ENCODE results near the gene SURF2.
"Not testable (repeated sequence)": the region's sequence is repeated elsewhere in the genome, so short reads cannot be mapped to it uniquely, and the experiment has no call there.

SURF2 gene

GRCh38 chr9:133356391-133357091, at the start of gene SURF2, which contains the start of gene SURF1:
SURF2 (plus strand) TSS chr9:133356550; CDS start chr9:133356593, 43 bp downstream.
SURF1 (minus strand) TSS chr9:133356487; CDS start chr9:133356453, 34 bp downstream.
- Histone ChIP-seq H3K27ac (ENCODE audit: low read depth in 2 of 2, low read length in 2 of 2) (peak within 1 kb of the TSS; percentile 7 to 63), H3K4me3 (ENCODE audit: low read length in 2 of 2) (peak within 1 kb of the TSS; percentile 79 to 88), H3K9ac (ENCODE audit: low read depth in 1 of 2, low read length in 2 of 2) (peak within 1 kb of the TSS; percentile 67 to 83), H3K36me3 (ENCODE audit: control insufficient read depth in 2 of 2, insufficient read depth in 2 of 2, low read length in 2 of 2) (peaks cover 37 to 45% of the 10 kb centered on the region in 2 donors), H3K4me1 (ENCODE audit: control insufficient read depth in 2 of 2, insufficient read depth in 2 of 2, low read length in 2 of 2) (peaks cover 20 to 25% of the 10 kb centered on the region in 2 donors), H3K9me3 (ENCODE audit: control insufficient read depth in 2 of 2, low read length in 2 of 2) (no peaks in the 10 kb centered on the region), H3K27me3 (ENCODE audit: control insufficient read depth in 2 of 2, insufficient read depth in 2 of 2, low read length in 2 of 2) (no peaks in the 10 kb centered on the region)

GRCh38 chr9:133307301-133307700, 49.0 kb upstream of the SURF2 start:
- H3K9ac ChIP-seq (ENCODE audit: low read depth in 1 of 2, low read length in 2 of 2) = no peak overlapping the region
- no peaks in the 10 kb centered on the region for H3K9me3 ChIP-seq (ENCODE audit: control insufficient read depth in 2 of 2, low read length in 2 of 2)
- H3K4me3 ChIP-seq (ENCODE audit: low read length in 2 of 2) = no peak overlapping the region
- H3K36me3 ChIP-seq (ENCODE audit: control insufficient read depth in 2 of 2, insufficient read depth in 2 of 2, low read length in 2 of 2) = no peaks in the 10 kb centered on the region
- no peaks in the 10 kb centered on the region for H3K27me3 ChIP-seq (ENCODE audit: control insufficient read depth in 2 of 2, insufficient read depth in 2 of 2, low read length in 2 of 2)
- no peak overlapping the region for H3K27ac ChIP-seq (ENCODE audit: low read depth in 2 of 2, low read length in 2 of 2)
- no peaks in the 10 kb centered on the region for H3K4me1 ChIP-seq (ENCODE audit: control insufficient read depth in 2 of 2, insufficient read depth in 2 of 2, low read length in 2 of 2)

GRCh38 chr9:133309608-133310007, 46.7 kb upstream of the SURF2 start:
- Histone ChIP-seq H3K9me3 (ENCODE audit: control insufficient read depth in 2 of 2, low read length in 2 of 2) (no peaks in the 10 kb centered on the region), H3K4me1 (ENCODE audit: control insufficient read depth in 2 of 2, insufficient read depth in 2 of 2, low read length in 2 of 2) (no peaks in the 10 kb centered on the region), H3K4me3 (ENCODE audit: low read length in 2 of 2) (no peak overlapping the region), H3K9ac (ENCODE audit: low read depth in 1 of 2, low read length in 2 of 2) (no peak overlapping the region), H3K36me3 (ENCODE audit: control insufficient read depth in 2 of 2, insufficient read depth in 2 of 2, low read length in 2 of 2) (no peaks in the 10 kb centered on the region), H3K27me3 (ENCODE audit: control insufficient read depth in 2 of 2, insufficient read depth in 2 of 2, low read length in 2 of 2) (no peaks in the 10 kb centered on the region), H3K27ac (ENCODE audit: low read depth in 2 of 2, low read length in 2 of 2) (no peak overlapping the region)

GRCh38 chr9:133315997-133316396, 40.4 kb upstream of the SURF2 start:
- Histone ChIP-seq H3K4me3 (ENCODE audit: low read length in 2 of 2) (no peak overlapping the region), H3K9me3 (ENCODE audit: control insufficient read depth in 2 of 2, low read length in 2 of 2) (no peaks in the 10 kb centered on the region), H3K4me1 (ENCODE audit: control insufficient read depth in 2 of 2, insufficient read depth in 2 of 2, low read length in 2 of 2) (no peaks in the 10 kb centered on the region), H3K36me3 (ENCODE audit: control insufficient read depth in 2 of 2, insufficient read depth in 2 of 2, low read length in 2 of 2) (no peaks in the 10 kb centered on the region), H3K27ac (ENCODE audit: low read depth in 2 of 2, low read length in 2 of 2) (no peak overlapping the region), H3K27me3 (ENCODE audit: control insufficient read depth in 2 of 2, insufficient read depth in 2 of 2, low read length in 2 of 2) (no peaks in the 10 kb centered on the region), H3K9ac (ENCODE audit: low read depth in 1 of 2, low read length in 2 of 2) (no peak overlapping the region)

- not testable (repeated sequence) for H3K36me3 ChIP-seq (ENCODE audit: control insufficient read depth in 2 of 2, insufficient read depth in 2 of 2, low read length in 2 of 2)
These were observed 38.8 kb upstream of the SURF2 start for GRCh38 chr9:133317551-133317950.

DNA sequence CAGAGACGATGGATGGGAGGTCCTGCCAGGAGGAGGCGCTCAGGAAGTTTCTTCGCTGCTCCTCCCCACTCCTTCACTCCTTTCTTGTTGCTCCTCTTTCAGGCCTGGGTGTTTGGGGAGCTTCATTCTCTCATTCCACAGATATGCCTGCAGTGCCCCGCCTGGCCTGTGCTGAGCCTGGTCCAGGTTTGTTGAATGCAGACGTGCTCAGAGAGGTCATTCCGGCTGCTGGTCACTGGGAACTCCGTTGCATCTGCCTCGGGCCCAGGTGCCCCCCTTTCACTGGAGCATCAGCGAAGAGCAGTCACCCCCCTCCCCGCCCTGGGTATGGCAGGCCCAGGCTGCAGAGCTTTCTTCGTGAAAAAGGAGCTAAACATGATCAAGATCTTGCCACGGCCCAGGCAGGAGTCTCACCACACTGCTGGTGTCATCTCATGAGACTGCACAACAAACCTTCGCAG, 35.9 kb upstream of the SURF2 start:
- Histone ChIP-seq H3K4me1 (ENCODE audit: control insufficient read depth in 2 of 2, insufficient read depth in 2 of 2, low read length in 2 of 2) (no peaks in the 10 kb centered on the region), H3K4me3 (ENCODE audit: low read length in 2 of 2) (no peak overlapping the region), H3K9ac (ENCODE audit: low read depth in 1 of 2, low read length in 2 of 2) (no peak overlapping the region), H3K9me3 (ENCODE audit: control insufficient read depth in 2 of 2, low read length in 2 of 2) (no peaks in the 10 kb centered on the region), H3K27ac (ENCODE audit: low read depth in 2 of 2, low read length in 2 of 2) (no peak overlapping the region), H3K27me3 (ENCODE audit: control insufficient read depth in 2 of 2, insufficient read depth in 2 of 2, low read length in 2 of 2) (no peaks in the 10 kb centered on the region), H3K36me3 (ENCODE audit: control insufficient read depth in 2 of 2, insufficient read depth in 2 of 2, low read length in 2 of 2) (no peaks in the 10 kb centered on the region)

More at GRCh38 chr9:133317551-133317950, 38.8 kb upstream of the SURF2 start:
- not testable (repeated sequence) for H3K27ac ChIP-seq (ENCODE audit: low read depth in 2 of 2, low read length in 2 of 2); H3K27me3 ChIP-seq (ENCODE audit: control insufficient read depth in 2 of 2, insufficient read depth in 2 of 2, low read length in 2 of 2); H3K9me3 ChIP-seq (ENCODE audit: control insufficient read depth in 2 of 2, low read length in 2 of 2); H3K9ac ChIP-seq (ENCODE audit: low read depth in 1 of 2, low read length in 2 of 2); H3K4me3 ChIP-seq (ENCODE audit: low read length in 2 of 2); H3K4me1 ChIP-seq (ENCODE audit: control insufficient read depth in 2 of 2, insufficient read depth in 2 of 2, low read length in 2 of 2)

DNA sequence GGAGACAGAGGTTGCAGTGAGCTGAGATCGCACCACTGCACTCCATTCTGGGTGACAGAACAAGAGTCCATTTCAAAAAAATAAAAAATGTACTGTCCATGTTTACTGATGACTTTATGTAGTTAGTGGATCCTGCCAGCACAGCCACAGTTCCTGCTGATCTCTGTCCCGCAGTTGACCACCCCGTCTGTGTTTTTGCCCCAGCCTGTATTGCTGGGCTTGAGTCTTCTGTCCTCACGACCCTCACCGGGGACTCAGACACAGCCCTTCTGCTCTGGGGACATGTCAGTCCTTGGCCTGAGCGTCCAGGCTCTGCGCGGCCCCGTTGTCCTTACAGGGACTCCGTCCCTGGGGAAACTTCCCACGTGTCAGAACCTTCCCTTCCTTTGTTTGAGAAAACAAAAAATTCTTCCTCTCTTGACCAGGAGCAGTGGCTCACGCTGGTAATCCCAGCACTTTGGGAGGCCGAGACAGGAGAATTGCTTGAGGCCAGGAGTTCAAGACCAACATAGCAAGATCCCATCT, 34.9 kb upstream of the SURF2 start:
- H3K4me3 ChIP-seq (ENCODE audit: low read length in 2 of 2) = no peak overlapping the region
- H3K9ac ChIP-seq (ENCODE audit: low read depth in 1 of 2, low read length in 2 of 2) = no peak overlapping the region
- H3K27ac ChIP-seq (ENCODE audit: low read depth in 2 of 2, low read length in 2 of 2) = no peak overlapping the region
- no peaks in the 10 kb centered on the region for H3K36me3 ChIP-seq (ENCODE audit: control insufficient read depth in 2 of 2, insufficient read depth in 2 of 2, low read length in 2 of 2)
- no peaks in the 10 kb centered on the region for H3K4me1 ChIP-seq (ENCODE audit: control insufficient read depth in 2 of 2, insufficient read depth in 2 of 2, low read length in 2 of 2)
- no peaks in the 10 kb centered on the region for H3K9me3 ChIP-seq (ENCODE audit: control insufficient read depth in 2 of 2, low read length in 2 of 2)
- no peaks in the 10 kb centered on the region for H3K27me3 ChIP-seq (ENCODE audit: control insufficient read depth in 2 of 2, insufficient read depth in 2 of 2, low read length in 2 of 2)

DNA sequence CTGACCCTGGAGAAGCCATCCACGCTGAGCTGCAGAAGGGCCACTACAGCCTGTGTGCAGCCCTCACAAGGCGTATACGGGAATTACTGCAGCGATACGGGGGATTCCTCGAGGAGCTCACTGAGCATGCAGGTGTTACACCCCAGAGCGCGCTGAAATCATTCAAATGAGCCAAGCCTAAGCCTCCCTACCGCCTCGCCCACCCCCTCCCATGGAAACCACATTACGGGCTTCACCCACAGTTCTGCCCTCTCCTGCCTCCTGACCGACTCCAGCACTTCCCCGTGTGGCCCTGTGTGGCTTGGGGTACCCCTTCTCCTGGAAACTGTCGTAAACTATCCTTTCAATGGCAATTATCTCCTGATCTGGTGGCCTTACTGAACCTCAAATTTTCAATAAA, 33.6 kb upstream of the SURF2 start:
- no peaks in the 10 kb centered on the region for H3K4me1 ChIP-seq (ENCODE audit: control insufficient read depth in 2 of 2, insufficient read depth in 2 of 2, low read length in 2 of 2)
- H3K4me3 ChIP-seq (ENCODE audit: low read length in 2 of 2) = no peak overlapping the region
- H3K27ac ChIP-seq (ENCODE audit: low read depth in 2 of 2, low read length in 2 of 2) = no peak overlapping the region
- H3K9ac ChIP-seq (ENCODE audit: low read depth in 1 of 2, low read length in 2 of 2) = no peak overlapping the region
- H3K9me3 ChIP-seq (ENCODE audit: control insufficient read depth in 2 of 2, low read length in 2 of 2) = no peaks in the 10 kb centered on the region
- no peaks in the 10 kb centered on the region for H3K27me3 ChIP-seq (ENCODE audit: control insufficient read depth in 2 of 2, insufficient read depth in 2 of 2, low read length in 2 of 2)
- no peaks in the 10 kb centered on the region for H3K36me3 ChIP-seq (ENCODE audit: control insufficient read depth in 2 of 2, insufficient read depth in 2 of 2, low read length in 2 of 2)

DNA sequence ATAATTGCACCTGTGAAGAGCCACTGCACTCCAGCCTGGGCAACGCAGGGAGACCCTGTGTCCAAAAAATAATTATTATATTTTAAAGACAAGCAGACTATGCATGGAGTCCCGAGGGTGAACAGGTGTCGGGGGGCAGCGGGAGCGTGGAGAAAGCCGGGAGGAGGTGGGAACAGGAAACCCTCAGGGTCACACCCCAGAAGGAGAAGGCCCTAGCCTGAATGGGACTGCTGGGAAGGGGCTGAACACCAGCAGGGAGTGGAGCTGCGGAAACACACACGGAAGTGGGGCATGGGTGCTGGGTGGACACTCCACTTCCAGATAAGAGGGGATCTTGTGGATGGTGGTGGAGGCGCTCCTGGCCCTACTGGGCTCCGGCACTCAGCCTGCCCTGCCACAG, 33.1 kb upstream of the SURF2 start:
- Histone ChIP-seq H3K4me3 (ENCODE audit: low read length in 2 of 2) (no peak overlapping the region), H3K4me1 (ENCODE audit: control insufficient read depth in 2 of 2, insufficient read depth in 2 of 2, low read length in 2 of 2) (no peaks in the 10 kb centered on the region), H3K9me3 (ENCODE audit: control insufficient read depth in 2 of 2, low read length in 2 of 2) (no peaks in the 10 kb centered on the region), H3K9ac (ENCODE audit: low read depth in 1 of 2, low read length in 2 of 2) (no peak overlapping the region), H3K36me3 (ENCODE audit: control insufficient read depth in 2 of 2, insufficient read depth in 2 of 2, low read length in 2 of 2) (no peaks in the 10 kb centered on the region), H3K27ac (ENCODE audit: low read depth in 2 of 2, low read length in 2 of 2) (no peak overlapping the region), H3K27me3 (ENCODE audit: control insufficient read depth in 2 of 2, insufficient read depth in 2 of 2, low read length in 2 of 2) (no peaks in the 10 kb centered on the region)

- Histone ChIP-seq H3K27ac (ENCODE audit: low read depth in 2 of 2, low read length in 2 of 2) (no peak overlapping the region), H3K36me3 (ENCODE audit: control insufficient read depth in 2 of 2, insufficient read depth in 2 of 2, low read length in 2 of 2) (no peaks in the 10 kb centered on the region), H3K4me1 (ENCODE audit: control insufficient read depth in 2 of 2, insufficient read depth in 2 of 2, low read length in 2 of 2) (no peaks in the 10 kb centered on the region), H3K27me3 (ENCODE audit: control insufficient read depth in 2 of 2, insufficient read depth in 2 of 2, low read length in 2 of 2) (no peaks in the 10 kb centered on the region), H3K9ac (ENCODE audit: low read depth in 1 of 2, low read length in 2 of 2) (no peak overlapping the region), H3K9me3 (ENCODE audit: control insufficient read depth in 2 of 2, low read length in 2 of 2) (no peaks in the 10 kb centered on the region), H3K4me3 (ENCODE audit: low read length in 2 of 2) (no peak overlapping the region)
These were observed 32.2 kb upstream of the SURF2 start for GRCh38 chr9:133323991-133324703.

All from mucosa of rectum (tissue), 2 donors.